Bronchial epithelial cell (primary cell): ENCODE data around the gene ABHD4. TPM values are rescaled to one million over a fixed set of nuclear protein-coding genes. Genes with fewer than 3 reads are reported as not detected.
"Not testable (repeated sequence)": the region's sequence is repeated elsewhere in the genome, so short reads cannot be mapped to it uniquely, and the experiment has no call there.

ENCODE experiments used
- DNase-seq: peaks from one replicate; pipeline ENCODE4 v3.0.0-alpha.2; 2010; ENCODE audit warnings: low read depth
- FAIRE-seq: peaks from 2 replicates; lab custom pipeline; 2011; peaks lifted over from hg19 to GRCh38; lab: Jason Lieb, UNC
- H3K27me3 ChIP-seq: 2 replicates; pipeline ENCODE4 v1.5.1; 2011; ENCODE audit warnings: low read length; ENCODE audit not compliant: control insufficient read depth, insufficient read depth
- H3K36me3 ChIP-seq: 2 replicates; pipeline ENCODE4 v1.5.1; 2011; ENCODE audit warnings: low read length; ENCODE audit not compliant: control insufficient read depth, insufficient read depth
- H3K4me3 ChIP-seq: 2 replicates; pipeline ENCODE4 v1.5.1; 2011; ENCODE audit warnings: mild to moderate bottlenecking, low read depth, low read length, control low read depth
- CTCF ChIP-seq: IDR thresholded peaks from 2 replicates; pipeline ENCODE4 v1.5.1; 2011; ENCODE audit warnings: mild to moderate bottlenecking, moderate library complexity, low read length, control low read depth, inconsistent platforms; ENCODE audit not compliant: insufficient read depth, severe bottlenecking
- total RNA-seq: library from RNA; depleted of rRNA; stranded (reverse); fragments of >200 nt; gene quantifications from 2 replicates; pipeline ENCODE4 v1.2.1, GENCODE V29; 2014

The ABHD4 gene
- total RNA-seq, 1 donor from 2014 or later = 5.3 TPM

GRCh38 chr14:22613736-22614239, 15.7 kb downstream of the ABHD4 start:
- FAIRE-seq = no peak
- no peak for DNase-seq
- peaks cover 13% of the 10 kb centered on the region for H3K36me3 ChIP-seq
- H3K27me3 ChIP-seq = no peaks in the 10 kb centered on the region
- no peak for TF ChIP-seq CTCF
- H3K4me3 ChIP-seq = no peak overlapping the region

GRCh38 chr14:22614240-22614799, 16.2 kb downstream of the ABHD4 start:
- Histone ChIP-seq H3K4me3 (no peak overlapping the region), H3K36me3 (peaks cover 13% of the 10 kb centered on the region), H3K27me3 (no peaks in the 10 kb centered on the region)
- no peak for TF ChIP-seq CTCF
- DNase-seq (peak; percentile 89), FAIRE-seq (no peak)

- H3K36me3 ChIP-seq, H3K4me3 ChIP-seq, FAIRE-seq, DNase-seq, H3K27me3 ChIP-seq: not testable (repeated sequence)
Measured at GRCh38 chr14:22615765-22616164, 17.7 kb downstream of the ABHD4 start.

- FAIRE-seq (no peak), DNase-seq (no peak)
- Histone ChIP-seq H3K27me3 (no peaks in the 10 kb centered on the region), H3K4me3 (no peak overlapping the region), H3K36me3 (no peaks in the 10 kb centered on the region)
- TF ChIP-seq CTCF = no peak
Measured at GRCh38 chr14:22622255-22622654, 24.2 kb downstream of the ABHD4 start.

- H3K4me3 ChIP-seq = no peak overlapping the region
- FAIRE-seq (no peak), DNase-seq (no peak)
- no peak for TF ChIP-seq CTCF
- no peaks in the 10 kb centered on the region for H3K36me3 ChIP-seq
- no peaks in the 10 kb centered on the region for H3K27me3 ChIP-seq
Measured at GRCh38 chr14:22623047-22623446, 24.9 kb downstream of the ABHD4 start.

- Histone ChIP-seq H3K4me3 (no peak overlapping the region), H3K36me3 (no peaks in the 10 kb centered on the region), H3K27me3 (no peaks in the 10 kb centered on the region)
- no peak for FAIRE-seq
- no peak for TF ChIP-seq CTCF
- no peak for DNase-seq
Measured at GRCh38 chr14:22626590-22626989, 28.5 kb downstream of the ABHD4 start.
